ENCODE measurements around the gene CCDC27.

The CCDC27 gene

DNA sequence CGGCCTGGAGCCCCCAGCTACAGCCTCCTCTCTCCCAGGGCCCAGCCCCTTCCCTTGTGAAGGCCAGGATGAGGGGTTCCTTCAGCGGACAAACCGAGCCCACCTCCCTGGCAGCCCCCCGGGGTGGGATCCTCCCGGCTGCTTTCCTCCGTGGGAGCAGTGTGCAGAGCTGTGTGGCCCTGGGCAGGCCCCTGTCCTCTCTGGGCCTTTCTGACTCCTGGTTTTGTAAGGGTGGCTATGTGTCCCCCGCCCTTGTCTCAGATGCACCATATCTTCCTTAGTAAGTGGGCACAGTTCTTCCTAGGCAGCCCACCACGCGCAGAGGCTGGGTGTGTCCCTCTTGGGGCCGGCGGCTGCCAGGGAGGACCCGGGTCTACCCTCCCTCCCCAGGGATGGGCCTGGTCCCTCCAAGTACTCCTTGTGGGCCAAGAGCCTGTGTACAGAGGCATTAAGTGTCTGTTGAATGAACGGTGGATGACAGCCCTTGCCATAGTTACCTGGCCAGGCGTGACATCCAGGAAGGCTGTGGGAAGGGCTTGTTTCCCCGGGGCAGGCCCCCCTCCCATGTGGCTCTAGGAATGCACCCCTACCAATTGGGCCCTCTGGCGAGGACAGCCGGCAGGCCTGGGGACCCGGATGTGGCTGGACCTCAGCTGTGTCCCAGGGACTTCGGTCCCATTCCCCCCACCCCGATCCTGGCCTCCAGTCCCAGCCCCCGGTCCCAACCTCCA is 24.1 kb downstream of the CCDC27 start:
- Mint-ChIP-seq H3K36me3 (ENCODE audit: low read depth) (peaks cover 17% of the 10 kb centered on the region), H3K27ac (no peak overlapping the region), H3K4me1 (ENCODE audit: low read depth) (no peaks in the 10 kb centered on the region), H3K4me3 (no peak overlapping the region), H3K27me3 (ENCODE audit: low read depth) (no peaks in the 10 kb centered on the region), H3K9me3 (no peaks in the 10 kb centered on the region)
- no peak for DNase-seq (ENCODE audit: low spot score)

DNA sequence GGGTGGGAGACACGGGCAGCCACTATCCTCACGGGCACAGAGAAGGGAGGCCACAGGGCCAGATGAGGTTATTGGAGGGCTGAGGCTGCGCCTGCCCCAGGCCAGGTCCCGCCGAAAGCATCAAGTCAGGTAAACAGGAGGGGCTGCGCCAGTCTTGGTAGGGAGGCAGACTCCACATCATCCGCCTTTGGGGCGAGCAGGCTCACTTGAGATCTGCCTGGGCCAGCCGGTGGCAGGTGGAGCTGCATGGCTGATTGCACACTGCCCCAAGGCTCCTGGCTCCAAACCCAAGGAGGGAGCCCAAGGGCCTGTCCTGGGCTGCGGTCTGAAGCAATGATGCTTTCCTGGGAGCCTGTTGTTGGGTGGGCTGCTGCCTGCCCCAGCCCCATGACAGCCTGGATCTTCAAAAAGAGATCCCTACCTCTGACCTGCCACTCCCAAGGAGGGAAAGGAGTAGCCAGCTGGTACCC is 24.9 kb downstream of the CCDC27 start:
- Mint-ChIP-seq H3K9me3 (no peaks in the 10 kb centered on the region), H3K36me3 (ENCODE audit: low read depth) (peaks cover 18% of the 10 kb centered on the region), H3K27me3 (ENCODE audit: low read depth) (no peaks in the 10 kb centered on the region), H3K4me1 (ENCODE audit: low read depth) (no peaks in the 10 kb centered on the region), H3K27ac (no peak overlapping the region), H3K4me3 (no peak overlapping the region)
- no peak for DNase-seq (ENCODE audit: low spot score)

DNA sequence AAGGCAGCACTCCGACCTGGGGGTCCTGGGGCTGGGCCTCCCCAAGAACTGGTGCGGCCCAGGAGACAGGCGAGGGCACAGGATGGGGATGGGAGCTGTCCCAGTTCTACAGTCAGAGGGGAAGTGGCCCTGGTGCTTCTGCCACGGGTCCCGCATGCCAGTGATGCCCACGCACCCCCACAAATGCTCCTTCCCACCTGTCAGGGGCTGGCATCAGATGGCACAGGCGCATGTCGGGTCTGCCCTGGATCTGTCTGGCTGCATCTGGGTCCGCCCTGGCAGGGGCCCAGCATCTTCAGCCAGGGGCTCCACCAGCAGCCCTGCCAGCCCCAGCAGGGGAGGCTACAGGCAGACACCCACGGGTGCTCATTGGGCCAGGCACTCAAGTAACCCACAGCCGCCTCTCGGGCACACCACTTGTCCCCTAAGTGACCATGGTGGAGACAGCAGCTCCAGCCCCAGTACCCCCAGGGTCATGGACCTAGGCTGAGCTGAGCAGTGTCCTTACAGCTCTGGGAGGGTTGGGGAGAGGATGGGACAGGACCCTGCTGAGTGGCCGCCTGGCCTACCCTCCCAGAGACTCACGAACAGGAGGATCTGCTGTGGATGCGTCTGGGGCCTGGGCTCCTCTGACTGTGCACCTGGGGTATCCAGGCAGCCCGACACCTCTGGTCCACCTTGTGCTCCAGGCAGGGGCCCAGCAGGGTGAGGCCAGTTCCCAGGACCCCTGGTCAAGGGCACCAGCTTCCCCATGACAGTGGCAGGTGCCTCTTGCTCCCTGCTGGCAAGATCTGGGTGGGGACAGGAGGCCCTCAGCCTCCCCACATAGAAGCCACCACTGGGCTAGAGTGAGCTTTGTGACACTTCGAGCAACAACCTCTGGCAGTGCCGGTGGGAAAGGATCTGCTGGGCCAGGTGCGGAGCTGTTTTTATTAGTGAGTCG is 25.7 kb downstream of the CCDC27 start:
- H3K36me3 Mint-ChIP-seq (ENCODE audit: low read depth), result peaks cover 18% of the 10 kb centered on the region
- DNase-seq (ENCODE audit: low spot score), result no peak
- no peaks in the 10 kb centered on the region for H3K4me1 Mint-ChIP-seq (ENCODE audit: low read depth)
- H3K27me3 Mint-ChIP-seq (ENCODE audit: low read depth), result no peaks in the 10 kb centered on the region
- H3K4me3 Mint-ChIP-seq, result no peak overlapping the region
- H3K9me3 Mint-ChIP-seq, result no peaks in the 10 kb centered on the region
- no peak overlapping the region for H3K27ac Mint-ChIP-seq

DNA sequence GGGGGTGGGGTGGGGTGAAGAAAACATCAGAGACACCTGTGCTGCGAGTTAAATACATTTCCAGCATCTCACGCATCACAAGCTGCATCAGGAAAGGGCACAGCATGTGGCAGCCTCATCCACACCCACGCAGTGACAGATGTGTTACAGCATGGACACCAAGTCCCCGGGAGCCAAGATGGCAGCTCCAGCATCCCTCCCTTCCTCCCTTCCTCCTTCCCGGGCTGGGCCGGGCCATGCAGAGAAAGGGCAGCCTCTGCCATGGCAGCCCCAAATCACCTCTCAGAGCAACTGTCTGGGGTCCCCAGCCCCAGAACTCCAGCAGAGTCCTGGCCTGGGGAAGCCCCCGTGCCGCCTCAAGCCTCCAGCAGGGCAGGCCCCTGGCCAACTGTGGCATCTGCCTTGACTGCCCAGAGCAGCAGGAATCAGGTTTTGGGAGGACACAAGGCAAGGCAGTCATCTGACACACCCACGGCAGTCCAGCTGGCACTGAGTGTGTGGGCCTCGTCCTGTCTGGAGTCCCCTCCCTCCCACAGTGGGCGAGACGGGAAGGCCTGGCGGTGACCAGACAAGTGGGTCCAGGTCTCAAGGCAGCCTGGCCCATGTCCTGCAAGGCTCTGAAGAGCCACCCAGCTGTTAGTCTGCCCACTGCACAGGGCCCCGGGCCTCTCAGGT is 26.5 kb downstream of the CCDC27 start:
- Mint-ChIP-seq H3K27ac (no peak overlapping the region), H3K4me3 (no peak overlapping the region), H3K4me1 (ENCODE audit: low read depth) (no peaks in the 10 kb centered on the region), H3K36me3 (ENCODE audit: low read depth) (peaks cover 20% of the 10 kb centered on the region), H3K9me3 (no peaks in the 10 kb centered on the region), H3K27me3 (ENCODE audit: low read depth) (no peaks in the 10 kb centered on the region)
- no peak for DNase-seq (ENCODE audit: low spot score)

DNA sequence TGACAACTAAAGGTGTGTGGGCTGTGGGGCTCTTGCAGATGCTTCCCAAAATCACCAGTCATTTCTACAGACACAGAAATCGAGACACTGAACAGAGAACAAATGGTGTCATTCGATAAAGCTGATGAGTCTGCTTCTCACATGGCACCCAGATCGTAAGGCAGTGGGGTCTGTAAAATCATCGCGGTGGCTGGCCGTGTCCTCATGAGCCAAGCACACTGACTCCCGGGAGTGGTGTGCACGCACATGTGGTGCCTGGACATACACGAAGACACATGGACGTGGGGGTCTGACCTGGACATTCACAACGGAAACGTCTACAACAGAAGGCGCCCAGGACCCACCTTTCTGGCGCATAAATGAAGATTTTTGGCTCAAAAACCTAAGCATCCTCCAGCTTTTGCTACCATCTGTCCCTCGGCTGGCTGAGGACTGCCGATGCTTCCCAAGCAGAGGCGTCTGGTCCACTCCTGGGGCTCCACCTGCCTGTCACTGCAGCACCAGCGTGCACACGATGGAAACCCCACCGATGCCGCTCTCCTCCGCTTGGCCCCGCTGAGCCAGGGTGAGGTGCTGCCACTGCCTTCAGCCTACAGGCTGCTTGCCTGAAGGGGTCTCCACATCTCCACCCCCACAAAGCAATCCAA is 27.1 kb downstream of the CCDC27 start:
- Mint-ChIP-seq H3K4me3 (no peak overlapping the region), H3K27ac (no peak overlapping the region), H3K27me3 (ENCODE audit: low read depth) (no peaks in the 10 kb centered on the region), H3K9me3 (no peaks in the 10 kb centered on the region), H3K36me3 (ENCODE audit: low read depth) (peaks cover 26% of the 10 kb centered on the region), H3K4me1 (ENCODE audit: low read depth) (no peaks in the 10 kb centered on the region)
- DNase-seq (ENCODE audit: low spot score), result no peak

DNA sequence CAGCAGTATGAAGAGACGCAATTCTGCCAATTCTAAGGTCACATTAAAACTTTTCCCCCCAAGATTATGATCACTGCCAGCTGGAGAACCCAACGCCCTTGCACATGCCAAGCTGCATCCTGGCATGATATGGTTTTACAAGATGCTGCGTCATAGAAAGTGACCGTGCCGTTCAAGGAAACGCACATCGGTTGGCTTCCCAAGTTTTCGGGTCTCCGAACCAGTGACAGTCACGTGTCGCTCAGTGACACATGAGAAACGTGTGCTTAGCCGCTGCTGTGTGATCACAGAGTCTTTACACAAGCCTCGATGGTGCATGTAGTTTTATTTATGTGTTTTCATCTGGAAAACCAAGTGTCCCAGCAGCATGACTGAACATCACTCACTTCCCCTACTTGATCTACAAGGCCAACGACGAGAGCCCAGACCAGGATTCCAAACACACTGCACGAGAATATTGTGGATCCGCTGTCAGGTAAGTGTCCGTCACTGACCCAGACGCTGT is 27.7 kb downstream of the CCDC27 start:
- H3K27ac Mint-ChIP-seq, result no peak overlapping the region
- no peaks in the 10 kb centered on the region for H3K9me3 Mint-ChIP-seq
- H3K4me1 Mint-ChIP-seq (ENCODE audit: low read depth), result no peaks in the 10 kb centered on the region
- peaks cover 29% of the 10 kb centered on the region for H3K36me3 Mint-ChIP-seq (ENCODE audit: low read depth)
- no peak overlapping the region for H3K4me3 Mint-ChIP-seq
- no peak for DNase-seq (ENCODE audit: low spot score)
- no peaks in the 10 kb centered on the region for H3K27me3 Mint-ChIP-seq (ENCODE audit: low read depth)

DNA sequence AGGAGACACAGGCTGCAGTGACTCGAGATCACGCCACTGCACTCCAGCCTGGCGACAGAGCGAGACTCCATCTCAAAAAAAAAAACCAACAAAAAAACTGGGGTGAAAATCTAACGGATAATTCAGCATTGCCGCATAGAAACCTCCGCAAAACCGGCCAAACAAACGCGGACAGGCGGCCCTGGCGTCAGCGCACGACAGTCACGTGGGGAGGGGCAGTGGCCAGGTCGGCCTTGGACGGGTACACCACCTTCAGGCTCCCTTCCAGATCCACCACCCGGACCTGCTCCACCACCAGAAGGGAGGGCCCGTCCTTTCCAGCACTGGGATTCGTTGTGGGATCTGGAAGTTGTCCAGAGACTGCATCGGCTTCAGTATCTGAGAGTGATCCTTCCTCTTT is 28.7 kb downstream of the CCDC27 start:
- H3K27me3 Mint-ChIP-seq (ENCODE audit: low read depth), result no peaks in the 10 kb centered on the region
- peaks cover 36% of the 10 kb centered on the region for H3K36me3 Mint-ChIP-seq (ENCODE audit: low read depth)
- DNase-seq (ENCODE audit: low spot score), result no peak
- H3K9me3 Mint-ChIP-seq, result no peaks in the 10 kb centered on the region
- H3K4me3 Mint-ChIP-seq, result no peak overlapping the region
- H3K4me1 Mint-ChIP-seq (ENCODE audit: low read depth), result no peaks in the 10 kb centered on the region
- no peak overlapping the region for H3K27ac Mint-ChIP-seq

DNA sequence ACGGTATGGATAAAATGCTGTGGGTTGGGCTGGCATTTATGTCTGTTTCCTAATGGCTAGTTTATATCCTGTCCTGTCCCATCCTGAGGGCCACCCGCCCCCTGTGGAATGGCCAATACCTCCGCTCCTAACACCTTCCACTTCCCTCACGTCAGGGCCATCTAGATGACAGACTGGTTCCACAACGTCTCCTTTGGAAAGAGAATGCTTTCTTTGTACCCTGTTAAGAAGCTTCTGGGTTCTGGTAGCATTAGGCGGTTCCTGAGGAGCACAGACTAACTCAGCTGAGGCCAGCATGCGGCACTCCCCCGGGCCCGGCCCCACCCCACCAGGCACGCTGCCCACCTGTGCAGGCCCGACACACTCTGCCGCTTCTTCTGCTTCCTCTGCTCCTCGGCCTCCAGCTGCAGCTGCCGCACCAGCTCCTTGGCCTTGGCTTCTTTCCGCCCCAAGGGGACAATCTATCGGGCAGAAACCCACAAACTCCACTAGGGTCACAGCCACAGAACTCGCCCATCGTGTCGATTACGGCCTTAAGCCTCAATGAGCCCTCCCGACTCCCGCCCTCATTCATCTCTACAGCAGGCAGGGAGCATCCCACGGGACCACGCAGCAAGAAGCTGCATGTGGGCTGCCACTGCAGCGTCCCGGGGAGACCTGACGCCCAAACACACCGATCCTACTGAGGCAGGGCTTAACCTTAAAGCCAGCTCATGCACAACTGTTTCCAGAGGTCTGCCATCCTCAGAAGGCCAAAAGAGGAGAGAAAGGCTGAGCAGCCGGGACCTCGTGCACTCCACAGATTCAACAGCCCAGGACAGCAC is 31.6 kb downstream of the CCDC27 start:
- Mint-ChIP-seq H3K9me3 (no peaks in the 10 kb centered on the region), H3K4me1 (ENCODE audit: low read depth) (no peaks in the 10 kb centered on the region), H3K4me3 (no peak overlapping the region), H3K27ac (no peak overlapping the region), H3K36me3 (ENCODE audit: low read depth) (peaks cover 48% of the 10 kb centered on the region), H3K27me3 (ENCODE audit: low read depth) (no peaks in the 10 kb centered on the region)
- no peak for DNase-seq (ENCODE audit: low spot score)

DNA sequence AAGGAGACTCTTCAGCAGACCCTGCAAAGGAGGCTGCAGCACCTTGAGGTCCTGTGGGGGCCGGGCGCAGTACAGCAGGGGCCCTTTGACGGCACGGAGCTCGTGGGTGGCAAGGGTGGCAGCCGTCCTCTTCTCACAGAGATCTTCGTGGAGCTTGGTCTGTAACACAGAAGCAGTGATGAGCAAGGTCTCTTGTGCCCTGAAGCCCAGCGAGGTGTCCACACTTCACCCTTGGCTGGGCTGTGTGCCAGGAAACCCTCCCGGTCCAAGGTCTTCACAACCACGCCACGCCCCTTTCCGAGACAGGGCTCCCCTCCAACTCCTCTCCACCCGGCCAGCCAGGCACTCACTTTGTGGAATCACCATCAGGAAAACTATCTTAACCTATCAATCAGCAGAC is 32.8 kb downstream of the CCDC27 start:
- H3K36me3 Mint-ChIP-seq (ENCODE audit: low read depth), result peaks cover 40% of the 10 kb centered on the region
- no peak overlapping the region for H3K4me3 Mint-ChIP-seq
- no peaks in the 10 kb centered on the region for H3K4me1 Mint-ChIP-seq (ENCODE audit: low read depth)
- no peaks in the 10 kb centered on the region for H3K27me3 Mint-ChIP-seq (ENCODE audit: low read depth)
- H3K27ac Mint-ChIP-seq, result no peak overlapping the region
- H3K9me3 Mint-ChIP-seq, result no peaks in the 10 kb centered on the region
- DNase-seq (ENCODE audit: low spot score), result no peak

DNA sequence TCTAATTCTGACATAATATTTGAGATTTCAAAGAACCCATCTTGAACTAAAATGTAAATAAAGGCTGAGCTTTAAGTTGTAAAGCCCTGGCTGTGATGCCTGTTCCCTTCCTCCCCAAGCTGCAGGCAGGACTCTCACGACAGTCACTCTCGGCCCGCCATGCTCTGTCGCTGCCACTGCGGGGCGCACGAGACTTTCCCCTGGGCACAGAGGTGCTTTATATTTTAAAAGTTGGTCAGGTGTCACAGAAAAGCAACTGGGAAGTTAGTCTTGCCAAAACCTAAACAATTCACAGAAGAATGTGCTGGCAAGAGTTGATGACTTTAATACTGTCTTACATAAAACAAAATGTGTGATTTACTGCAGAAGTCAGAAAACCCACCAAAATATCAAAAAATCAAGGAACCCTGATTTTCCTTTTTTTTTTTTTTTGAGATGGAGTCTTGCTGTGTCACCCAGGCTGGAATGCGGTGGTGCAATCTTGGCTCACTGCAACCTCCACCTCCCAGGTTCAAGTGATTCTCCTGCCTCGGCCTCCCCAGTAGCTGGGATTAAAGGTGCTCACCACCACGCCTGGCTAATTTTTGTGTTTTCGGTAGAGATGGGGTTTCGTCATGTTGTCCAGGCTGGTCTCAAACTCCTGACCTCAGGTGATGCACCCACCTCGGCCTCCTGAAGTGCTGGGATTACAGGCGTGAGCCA is 33.4 kb downstream of the CCDC27 start:
- H3K4me3 Mint-ChIP-seq, result no peak overlapping the region
- no peak overlapping the region for H3K27ac Mint-ChIP-seq

DNA sequence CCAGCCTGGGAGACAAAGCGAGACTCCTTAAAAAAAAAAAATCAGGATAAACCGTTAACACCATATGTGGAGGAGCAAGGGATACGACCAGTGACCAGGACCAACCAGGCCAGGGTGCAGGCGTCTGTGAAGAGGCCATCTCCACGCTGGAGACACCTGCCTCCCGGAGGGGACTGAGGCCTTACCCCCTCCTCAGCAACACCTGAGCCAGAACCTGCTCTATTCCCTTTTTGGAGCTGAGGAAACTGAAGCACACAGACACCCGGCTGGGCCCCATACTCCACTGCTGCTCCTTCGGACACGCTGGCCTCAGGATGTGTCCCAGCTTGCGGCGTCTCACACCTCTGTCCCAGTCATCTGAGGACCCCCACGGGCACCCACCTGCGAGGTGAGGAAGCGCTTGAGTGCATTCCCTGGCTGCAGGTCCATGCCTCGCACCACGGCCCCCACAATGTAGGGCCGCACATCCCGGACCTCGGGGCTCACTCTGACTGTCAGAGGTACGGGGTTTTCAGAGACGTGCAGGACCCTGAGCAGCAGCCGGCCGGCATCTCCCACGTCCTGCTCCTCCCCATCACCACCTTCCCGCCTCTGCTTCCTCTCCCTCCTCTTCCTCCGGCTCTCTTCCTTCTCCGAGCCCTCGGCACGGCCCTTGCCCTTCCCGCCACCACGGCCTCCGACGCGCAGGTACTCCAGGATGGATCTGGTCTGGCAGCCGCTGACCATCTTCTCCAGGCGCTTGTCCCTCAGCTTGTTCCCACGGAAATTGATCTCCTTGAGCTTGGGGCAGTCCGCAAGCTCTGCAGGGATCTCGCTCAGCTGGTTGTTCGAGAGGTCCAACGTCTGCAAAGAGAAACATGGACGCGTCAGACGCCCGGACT is 34.5 kb downstream of the CCDC27 start:
- Mint-ChIP-seq H3K9me3 (no peaks in the 10 kb centered on the region), H3K27ac (no peak overlapping the region), H3K4me1 (ENCODE audit: low read depth) (no peaks in the 10 kb centered on the region), H3K4me3 (no peak overlapping the region), H3K36me3 (ENCODE audit: low read depth) (peaks cover 30% of the 10 kb centered on the region), H3K27me3 (ENCODE audit: low read depth) (no peaks in the 10 kb centered on the region)
- no peak for DNase-seq (ENCODE audit: low spot score)

More for the DNA sequence above, 33.4 kb downstream of the CCDC27 start:
- no peaks in the 10 kb centered on the region for H3K27me3 Mint-ChIP-seq (ENCODE audit: low read depth)
- peaks cover 35% of the 10 kb centered on the region for H3K36me3 Mint-ChIP-seq (ENCODE audit: low read depth)
- H3K9me3 Mint-ChIP-seq, result no peaks in the 10 kb centered on the region
- no peak for DNase-seq (ENCODE audit: low spot score)
- no peaks in the 10 kb centered on the region for H3K4me1 Mint-ChIP-seq (ENCODE audit: low read depth)

DNA sequence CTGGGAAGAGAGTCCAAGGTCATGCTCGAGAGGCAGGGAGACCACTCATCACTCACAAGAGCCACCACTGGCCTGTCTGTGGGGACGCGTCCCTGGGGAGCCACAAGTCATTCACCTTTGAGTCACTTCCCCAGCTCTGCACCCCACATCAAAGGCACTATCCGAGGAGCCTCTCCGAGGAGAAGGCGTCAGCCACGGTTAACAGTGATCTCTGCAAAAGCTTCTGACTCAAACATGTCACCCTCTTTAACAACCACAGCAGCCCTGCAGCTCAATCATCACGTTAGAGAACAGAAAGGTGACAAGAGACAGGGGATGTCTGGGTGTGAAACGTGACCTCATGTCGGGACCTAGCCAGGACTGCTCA is 35.1 kb downstream of the CCDC27 start:
- no peak overlapping the region for H3K27ac Mint-ChIP-seq
- peak; percentile 40 for DNase-seq (ENCODE audit: low spot score)
- H3K4me3 Mint-ChIP-seq, result no peak overlapping the region
- H3K36me3 Mint-ChIP-seq (ENCODE audit: low read depth), result peaks cover 30% of the 10 kb centered on the region
- H3K9me3 Mint-ChIP-seq, result no peaks in the 10 kb centered on the region
- no peaks in the 10 kb centered on the region for H3K27me3 Mint-ChIP-seq (ENCODE audit: low read depth)
- H3K4me1 Mint-ChIP-seq (ENCODE audit: low read depth), result no peaks in the 10 kb centered on the region

Measured in T-helper 2 cell treated with Interferon-gamma antibody and Interleukin-4, amounts not matched to agents 5 μg/mL and 100 μg/mL, for 36 hours (primary cell).